NAMALWA (cell line): ENCODE measurements around the gene TMEM53.
"Not testable (repeated sequence)": the region's sequence is repeated elsewhere in the genome, so short reads cannot be mapped to it uniquely, and the experiment has no call there.

Experiments used
- DNase-seq: peaks from one replicate; pipeline ENCODE4 v3.0.0-alpha.2; 2015; ENCODE audit warnings: low spot score

TMEM53 gene

GRCh38 chr1:44672254-44672955, 1.9 kb downstream of the TMEM53 start:
- peak; percentile 40 for DNase-seq

- DNase-seq: no peak
These were observed 3.3 kb downstream of the TMEM53 start for GRCh38 chr1:44670751-44671640.

- not testable (repeated sequence) for DNase-seq
These were observed 7.6 kb downstream of the TMEM53 start for GRCh38 chr1:44666719-44667118.

GRCh38 chr1:44664730-44665370, 9.4 kb downstream of the TMEM53 start:
- DNase-seq: no peak

- no peak for DNase-seq
These were observed 10.9 kb downstream of the TMEM53 start for GRCh38 chr1:44663417-44663816.

GRCh38 chr1:44662683-44663030, 11.6 kb downstream of the TMEM53 start:
- no peak for DNase-seq

GRCh38 chr1:44661781-44662682, 12.2 kb downstream of the TMEM53 start:
- DNase-seq: no peak

- DNase-seq: no peak
These were observed 14.1 kb downstream of the TMEM53 start for GRCh38 chr1:44660176-44660575.

- DNase-seq: no peak
These were observed 14.7 kb downstream of the TMEM53 start for GRCh38 chr1:44659566-44659965.

- DNase-seq: peak; percentile 39
These were observed 18.7 kb downstream of the TMEM53 start for GRCh38 chr1:44655609-44656008.

- DNase-seq: no peak
These were observed 19.6 kb downstream of the TMEM53 start for GRCh38 chr1:44654621-44655187.

GRCh38 chr1:44653107-44653964, 20.9 kb downstream of the TMEM53 start:
- no peak for DNase-seq

GRCh38 chr1:44652445-44653106, 21.7 kb downstream of the TMEM53 start:
- peak; percentile 85 for DNase-seq

GRCh38 chr1:44651069-44651468, 23.2 kb downstream of the TMEM53 start:
- DNase-seq: no peak

- no peak for DNase-seq
These were observed 24.0 kb downstream of the TMEM53 start for GRCh38 chr1:44650159-44650831.

GRCh38 chr1:44649788-44650158, 24.5 kb downstream of the TMEM53 start:
- no peak for DNase-seq

- DNase-seq: no peak
These were observed 25.6 kb downstream of the TMEM53 start for GRCh38 chr1:44648529-44649250.

GRCh38 chr1:44647896-44648295, 26.4 kb downstream of the TMEM53 start:
- DNase-seq: no peak
